ENCODE measurements around the gene VSTM2L.
"Not testable (repeated sequence)": the region's sequence is repeated elsewhere in the genome, so short reads cannot be mapped to it uniquely, and the experiment has no call there.

DNA sequence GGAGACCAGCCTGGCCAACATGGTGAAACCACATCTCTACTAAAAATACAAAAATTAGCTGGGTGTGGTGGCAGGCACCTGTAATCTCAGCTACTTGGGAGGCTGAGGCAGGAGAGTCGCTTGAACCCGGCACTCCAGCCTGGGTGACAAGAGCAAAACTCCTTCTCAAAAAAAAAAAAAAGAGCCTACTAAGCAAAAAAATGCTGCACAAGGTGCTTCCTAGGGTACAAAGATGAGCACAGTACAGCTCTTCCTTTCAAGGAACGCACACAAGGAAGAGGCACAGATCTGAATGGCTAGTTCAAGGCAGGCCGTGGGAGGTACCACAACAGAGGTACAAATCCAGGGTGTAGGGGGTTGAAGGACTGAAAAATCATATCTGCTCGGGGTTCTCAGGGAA is 46.9 kb upstream of the VSTM2L start:
- not testable (repeated sequence) for TF ChIP-seq ZFP30 (CRISPR knock-in tag; IDR thresholded peaks at IDR 0.05); CSDC2 (CRISPR knock-in tag; IDR thresholded peaks at IDR 0.05); OSR1 (CRISPR knock-in tag; IDR thresholded peaks at IDR 0.05); ZNF565 (CRISPR knock-in tag; conservative IDR thresholded peaks at IDR 0.05; ENCODE audit: low read depth); GLIS3 (CRISPR knock-in tag; IDR thresholded peaks at IDR 0.05); ESRRG (CRISPR knock-in tag; IDR thresholded peaks at IDR 0.05); CREB5 (CRISPR knock-in tag; IDR thresholded peaks at IDR 0.05; ENCODE audit: low read depth); TCF4 (CRISPR knock-in tag; IDR thresholded peaks at IDR 0.05; ENCODE audit: borderline replicate concordance); PPARA (CRISPR knock-in tag; IDR thresholded peaks at IDR 0.05; ENCODE audit: borderline replicate concordance)
- TF ChIP-seq, protein P1, sequence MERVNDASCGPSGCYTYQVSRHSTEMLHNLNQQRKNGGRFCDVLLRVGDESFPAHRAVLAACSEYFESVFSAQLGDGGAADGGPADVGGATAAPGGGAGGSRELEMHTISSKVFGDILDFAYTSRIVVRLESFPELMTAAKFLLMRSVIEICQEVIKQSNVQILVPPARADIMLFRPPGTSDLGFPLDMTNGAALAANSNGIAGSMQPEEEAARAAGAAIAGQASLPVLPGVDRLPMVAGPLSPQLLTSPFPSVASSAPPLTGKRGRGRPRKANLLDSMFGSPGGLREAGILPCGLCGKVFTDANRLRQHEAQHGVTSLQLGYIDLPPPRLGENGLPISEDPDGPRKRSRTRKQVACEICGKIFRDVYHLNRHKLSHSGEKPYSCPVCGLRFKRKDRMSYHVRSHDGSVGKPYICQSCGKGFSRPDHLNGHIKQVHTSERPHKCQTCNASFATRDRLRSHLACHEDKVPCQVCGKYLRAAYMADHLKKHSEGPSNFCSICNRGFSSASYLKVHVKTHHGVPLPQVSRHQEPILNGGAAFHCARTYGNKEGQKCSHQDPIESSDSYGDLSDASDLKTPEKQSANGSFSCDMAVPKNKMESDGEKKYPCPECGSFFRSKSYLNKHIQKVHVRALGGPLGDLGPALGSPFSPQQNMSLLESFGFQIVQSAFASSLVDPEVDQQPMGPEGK (CRISPR knock-in tag; IDR thresholded peaks at IDR 0.05; ENCODE audit: borderline replicate concordance), result not testable (repeated sequence)
- TF ChIP-seq, protein P2, sequence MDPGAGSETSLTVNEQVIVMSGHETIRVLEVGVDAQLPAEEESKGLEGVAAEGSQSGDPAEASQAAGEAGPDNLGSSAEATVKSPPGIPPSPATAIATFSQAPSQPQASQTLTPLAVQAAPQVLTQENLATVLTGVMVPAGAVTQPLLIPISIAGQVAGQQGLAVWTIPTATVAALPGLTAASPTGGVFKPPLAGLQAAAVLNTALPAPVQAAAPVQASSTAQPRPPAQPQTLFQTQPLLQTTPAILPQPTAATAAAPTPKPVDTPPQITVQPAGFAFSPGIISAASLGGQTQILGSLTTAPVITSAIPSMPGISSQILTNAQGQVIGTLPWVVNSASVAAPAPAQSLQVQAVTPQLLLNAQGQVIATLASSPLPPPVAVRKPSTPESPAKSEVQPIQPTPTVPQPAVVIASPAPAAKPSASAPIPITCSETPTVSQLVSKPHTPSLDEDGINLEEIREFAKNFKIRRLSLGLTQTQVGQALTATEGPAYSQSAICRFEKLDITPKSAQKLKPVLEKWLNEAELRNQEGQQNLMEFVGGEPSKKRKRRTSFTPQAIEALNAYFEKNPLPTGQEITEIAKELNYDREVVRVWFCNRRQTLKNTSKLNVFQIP (CRISPR knock-in tag; IDR thresholded peaks at IDR 0.05; ENCODE audit: borderline replicate concordance, low read depth), result not testable (repeated sequence)
